Measurements from ENCODE around the gene TBC1D1.
A peak's percentile ranks its signal among the peaks of the same experiment; 100 is the strongest.
"Not testable (repeated sequence)": the region's sequence is repeated elsewhere in the genome, so short reads cannot be mapped to it uniquely, and the experiment has no call there.

The TBC1D1 gene

DNA sequence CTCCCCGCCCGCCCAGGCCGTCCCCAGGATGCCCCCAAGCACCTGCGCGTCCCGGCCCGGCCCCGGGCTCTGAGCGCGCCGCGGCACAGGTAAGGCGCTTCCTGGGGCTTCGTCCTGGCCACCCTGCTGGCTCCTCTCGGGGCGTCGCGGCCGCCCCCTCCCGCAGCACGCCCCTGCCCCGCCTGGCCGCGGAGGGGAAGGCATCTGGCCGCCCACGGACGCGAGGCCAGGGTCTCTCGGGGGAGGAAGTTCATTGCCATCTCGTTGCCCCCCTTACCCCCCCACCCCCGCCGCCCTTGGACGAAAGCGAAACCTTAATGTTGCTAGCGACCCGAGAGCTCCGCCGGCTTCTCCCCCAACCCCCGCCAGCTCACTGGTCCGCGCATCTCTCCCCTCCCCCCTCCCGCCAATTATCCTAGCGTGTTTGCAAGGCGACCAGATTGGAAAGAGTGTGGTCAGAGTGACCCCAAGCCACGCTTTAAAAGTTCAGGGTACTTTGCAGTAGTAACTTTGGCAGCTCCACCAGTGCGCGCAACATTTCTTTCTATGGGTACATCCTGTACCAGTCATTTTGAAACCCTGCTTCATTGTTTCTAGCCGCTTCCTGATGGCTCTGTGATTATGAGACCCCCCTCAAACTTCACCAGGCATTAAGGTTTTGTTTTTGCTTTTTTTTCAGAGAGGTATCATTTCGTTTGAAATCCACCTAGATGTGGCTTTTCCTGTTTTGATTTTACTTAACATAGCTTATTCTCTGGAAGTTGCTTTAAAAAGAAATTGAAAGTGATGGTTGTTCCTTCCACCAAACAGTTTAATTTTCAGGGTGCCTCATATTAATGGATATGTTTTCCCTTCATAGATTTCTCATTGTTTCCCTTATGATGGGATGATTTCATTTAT, 626 bp downstream of the TBC1D1 start:
- DNase-seq: no peak

DNA sequence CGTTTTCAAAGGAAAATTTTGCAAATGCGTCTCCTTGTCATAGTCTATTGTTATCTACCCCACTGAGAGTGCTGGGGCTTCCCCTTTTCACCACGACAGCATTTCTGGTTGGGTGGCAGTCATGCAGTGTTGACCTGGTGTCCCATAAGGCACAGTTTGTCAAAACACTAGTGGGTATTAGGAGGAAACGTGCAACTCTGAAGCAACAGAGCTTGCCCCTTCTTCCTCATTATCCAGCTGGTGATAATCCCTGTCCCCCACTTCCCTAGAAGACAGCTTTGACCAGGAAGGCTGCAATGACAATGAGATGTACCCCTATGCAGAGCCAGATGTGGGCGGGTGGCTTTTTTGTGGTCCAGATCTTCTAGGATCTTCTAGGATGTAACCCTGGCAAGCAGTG, 1.8 kb downstream of the TBC1D1 start:
- no peak for DNase-seq

DNA sequence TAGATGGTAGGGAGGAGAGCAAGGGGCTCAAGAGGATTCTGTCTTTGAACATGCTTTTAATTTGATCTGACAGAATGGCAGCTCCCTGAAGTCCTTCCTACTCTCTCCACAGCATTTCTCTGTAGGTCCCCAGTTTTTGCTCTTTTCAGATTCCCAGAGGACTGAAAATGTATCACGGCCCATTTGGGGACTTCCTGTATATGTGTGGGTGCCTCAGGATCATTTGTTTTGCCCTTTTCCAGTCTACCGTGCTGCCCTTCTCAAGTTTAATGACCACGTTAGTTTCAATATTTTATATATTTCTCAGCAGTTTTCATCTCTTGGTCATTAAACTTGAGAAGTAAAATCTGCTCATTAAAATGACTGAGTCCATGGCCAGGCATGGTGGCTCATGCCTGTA, 2.3 kb downstream of the TBC1D1 start:
- no peak for DNase-seq

DNA sequence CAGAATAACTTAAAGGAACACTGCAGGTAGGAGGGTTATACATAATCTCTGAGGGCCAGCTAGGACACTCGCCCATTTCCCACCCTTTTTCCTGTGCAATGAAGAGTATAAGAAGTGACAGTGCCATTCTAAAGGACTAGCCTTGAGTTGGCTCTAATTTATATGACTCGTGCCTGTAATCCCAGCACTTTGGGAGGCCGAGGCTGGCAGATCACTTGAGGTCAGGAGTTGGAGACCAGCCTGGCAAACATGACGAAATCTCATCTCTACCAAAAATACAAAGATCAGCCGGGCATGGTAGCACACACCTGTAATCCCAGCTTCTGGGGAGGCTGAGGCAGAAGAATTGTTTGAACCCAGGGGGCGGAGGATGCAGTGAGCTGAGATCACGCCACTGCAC, 4.4 kb downstream of the TBC1D1 start:
- no peak for DNase-seq

DNA sequence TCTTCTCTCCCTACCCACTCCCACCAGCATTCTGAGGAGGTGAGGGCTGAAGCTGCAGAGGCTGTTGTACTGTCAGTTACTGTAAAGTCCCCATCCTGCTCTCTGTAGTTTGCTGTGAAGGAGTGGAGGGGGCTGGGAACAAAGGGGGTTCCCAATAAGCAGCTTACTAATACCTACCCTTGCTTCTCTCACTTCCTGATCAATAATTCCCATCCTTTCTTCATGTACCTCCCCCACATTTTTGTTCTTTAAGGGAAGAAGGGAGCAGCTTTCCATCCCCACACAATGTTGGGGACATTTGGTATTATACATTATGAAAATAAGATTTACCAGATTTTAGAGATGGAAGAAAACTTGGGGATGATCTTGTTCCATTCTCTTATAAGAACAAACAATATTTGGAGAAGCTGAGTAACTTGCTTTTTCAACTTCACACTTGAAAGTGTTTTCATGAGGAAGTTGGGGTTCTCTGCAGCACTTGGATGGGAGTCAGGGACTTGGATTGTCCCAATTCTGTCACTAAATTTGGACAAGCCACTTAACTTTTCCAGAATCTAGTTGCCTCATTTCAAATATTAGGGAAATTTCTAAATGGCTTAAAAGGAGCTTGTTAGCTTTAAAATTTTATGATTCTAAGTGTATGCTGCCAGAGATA, 5.4 kb downstream of the TBC1D1 start:
- no peak for DNase-seq

- no peak for DNase-seq
These were observed 11.3 kb downstream of the TBC1D1 start for GRCh38 chr4:37902212-37902611.

DNA sequence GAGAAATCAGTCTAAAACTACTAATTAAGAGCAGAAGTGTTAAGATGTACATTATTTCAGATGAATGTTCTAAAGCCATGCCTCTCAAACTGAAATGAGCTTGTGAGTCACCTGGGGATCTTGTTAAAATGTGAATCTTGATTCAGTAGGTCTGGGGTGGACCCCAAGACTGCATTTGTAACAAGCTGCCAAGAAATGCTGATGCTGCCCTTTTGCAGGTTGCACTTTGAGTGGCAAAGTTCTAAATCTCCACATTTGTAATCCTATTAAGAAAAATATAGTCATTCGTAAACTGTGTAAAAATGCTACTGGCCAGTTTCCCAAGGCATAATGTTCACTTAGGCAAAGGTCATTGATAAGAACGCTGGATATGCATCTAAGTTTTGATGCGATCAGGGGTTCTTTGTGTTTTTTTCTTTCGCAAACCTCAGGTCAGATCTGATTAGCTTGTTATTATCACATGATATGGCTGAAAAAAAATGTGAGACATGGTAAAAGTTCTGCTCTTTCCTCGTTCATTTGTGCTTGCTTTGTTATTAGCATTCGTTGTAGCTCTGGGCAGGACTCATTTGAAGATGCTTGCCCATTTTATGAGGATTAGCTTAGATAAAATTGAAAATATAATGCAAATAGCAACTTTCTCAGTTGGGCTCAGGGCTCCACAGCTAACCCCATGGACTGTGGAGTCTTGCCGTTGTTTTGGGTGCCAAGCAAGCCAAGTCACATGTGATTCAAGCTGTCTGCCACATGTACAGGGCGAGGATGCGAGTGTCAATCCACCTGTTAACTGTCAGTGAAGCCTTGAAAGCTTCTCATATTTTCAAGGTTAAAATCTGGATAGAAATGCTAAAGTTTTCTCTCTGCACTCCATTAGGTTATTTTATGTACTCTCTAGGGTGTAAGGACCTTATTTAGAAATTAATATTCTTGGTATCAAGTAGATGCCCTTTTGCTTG, 12.1 kb downstream of the TBC1D1 start:
- DNase-seq: no peak

- no peak for DNase-seq
These were observed 13.0 kb downstream of the TBC1D1 start for GRCh38 chr4:37903901-37904300.

DNA sequence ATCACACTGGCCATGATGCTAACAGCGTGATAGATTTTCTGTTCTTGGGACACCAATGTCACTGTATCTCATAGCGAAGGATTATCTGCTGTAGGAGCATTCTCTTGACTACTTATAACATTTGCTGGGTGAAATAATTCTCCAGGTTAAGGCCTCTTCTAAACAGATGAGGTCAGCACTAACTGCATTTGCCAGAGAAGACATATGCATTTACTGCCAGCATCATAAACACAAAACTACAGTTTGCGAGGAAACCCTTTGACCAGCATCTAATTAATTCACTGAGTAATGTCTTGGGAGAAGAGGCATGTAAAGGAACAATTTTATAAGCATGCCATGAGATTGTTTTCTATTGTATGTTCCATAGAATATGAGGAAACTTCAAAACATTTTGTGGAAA, 13.9 kb downstream of the TBC1D1 start:
- DNase-seq: no peak

- DNase-seq: no peak
These were observed 14.8 kb downstream of the TBC1D1 start for GRCh38 chr4:37905533-37906169.

DNA sequence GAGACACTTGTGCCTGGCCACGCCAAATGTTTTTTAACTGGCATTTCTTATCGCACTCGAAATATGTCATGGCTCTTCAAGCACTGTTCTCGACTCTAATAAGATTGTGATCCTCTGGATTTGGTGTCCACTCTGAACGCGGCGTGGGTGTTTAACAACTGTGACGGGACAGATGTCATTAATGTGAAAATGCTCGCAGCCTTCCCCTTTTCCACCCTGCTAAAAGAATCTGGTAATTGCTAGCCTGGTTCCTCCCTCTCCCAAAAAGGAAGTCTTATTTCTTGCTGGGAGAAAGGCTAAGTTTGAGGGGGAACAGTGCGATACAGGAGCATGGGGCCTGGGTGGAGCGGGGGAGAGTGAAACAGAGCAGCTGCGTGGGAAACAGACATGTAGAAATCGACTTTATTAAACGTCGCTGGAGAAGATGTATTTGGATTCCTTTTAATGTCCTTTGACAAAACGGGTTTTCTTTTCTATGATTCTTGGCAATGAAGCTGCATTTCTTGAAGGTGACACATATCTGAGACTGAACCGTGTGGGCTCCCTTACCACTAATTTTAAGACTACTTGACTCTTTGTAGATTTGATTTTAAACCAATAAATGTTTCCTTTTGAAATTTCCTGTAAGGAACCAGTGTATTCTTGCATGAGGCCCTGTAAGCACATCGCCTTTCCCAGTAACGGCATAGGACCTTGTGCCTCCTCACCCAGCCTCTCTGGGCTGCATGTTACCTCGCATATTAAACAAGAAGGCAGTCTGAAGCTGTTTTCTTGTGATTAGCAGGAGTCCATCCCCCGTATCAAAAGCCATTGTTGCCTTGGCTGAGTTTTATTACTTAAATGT, 17.8 kb downstream of the TBC1D1 start:
- peak; percentile 65 for DNase-seq

DNA sequence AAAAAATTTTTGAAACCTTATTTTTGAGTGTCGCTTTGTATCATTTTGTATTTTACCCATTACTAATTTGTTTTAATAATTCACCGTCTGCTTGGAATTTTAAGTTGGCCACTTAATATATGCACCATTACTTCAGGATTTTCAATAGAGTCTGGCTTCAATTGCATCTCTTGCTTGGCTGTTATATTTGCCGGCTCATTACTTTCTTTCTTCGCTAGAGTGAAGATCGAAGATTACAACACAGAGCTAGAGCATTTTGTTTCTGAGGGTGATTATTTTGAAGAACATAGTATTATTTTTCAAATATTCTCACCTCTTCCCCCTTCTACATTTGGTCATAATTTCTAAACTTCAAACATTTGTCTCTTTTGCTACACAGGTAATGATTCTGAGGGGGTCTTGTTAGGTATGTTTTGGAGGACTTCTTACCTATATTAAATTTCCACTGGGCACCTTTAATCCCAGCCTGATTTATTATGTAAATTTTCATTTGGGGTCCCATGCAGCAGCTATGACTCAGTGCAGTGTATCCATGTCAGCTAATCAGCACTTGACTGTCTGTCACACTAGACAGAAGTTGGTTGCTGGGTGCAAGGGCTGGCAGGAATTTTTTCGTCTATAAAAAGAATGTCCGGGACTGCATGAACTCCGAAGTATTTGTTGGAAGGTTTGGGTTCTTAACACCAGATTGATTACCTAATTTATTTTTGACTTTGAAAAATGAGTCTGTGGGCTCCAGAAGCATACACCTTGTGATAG, 18.6 kb downstream of the TBC1D1 start:
- DNase-seq: no peak

GRCh38 chr4:37910091-37910486, 19.2 kb downstream of the TBC1D1 start:
- no peak for DNase-seq

- no peak for DNase-seq
These were observed 23.7 kb downstream of the TBC1D1 start for GRCh38 chr4:37914539-37914938.

DNA sequence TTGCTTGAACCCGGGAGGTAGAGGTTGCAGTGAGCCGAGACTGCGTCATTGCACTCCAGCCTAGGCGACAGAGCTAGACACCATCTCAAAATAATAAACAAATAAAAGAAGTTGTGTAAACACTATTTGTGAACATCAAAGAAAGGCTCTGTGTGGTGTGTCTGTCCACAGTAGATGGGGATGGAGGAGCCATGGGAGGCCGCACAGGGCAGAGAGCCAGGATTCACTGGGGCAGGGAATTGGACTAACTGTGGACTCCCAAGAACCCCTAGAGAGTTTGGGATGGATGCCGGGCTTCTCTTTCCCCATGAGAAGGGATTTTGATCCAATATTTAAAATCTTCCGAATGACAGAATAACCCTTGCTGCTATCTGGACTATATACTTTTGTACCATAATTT, 26.5 kb downstream of the TBC1D1 start:
- DNase-seq: no peak

- no peak for DNase-seq
These were observed 27.8 kb downstream of the TBC1D1 start for GRCh38 chr4:37918653-37919052.

DNA sequence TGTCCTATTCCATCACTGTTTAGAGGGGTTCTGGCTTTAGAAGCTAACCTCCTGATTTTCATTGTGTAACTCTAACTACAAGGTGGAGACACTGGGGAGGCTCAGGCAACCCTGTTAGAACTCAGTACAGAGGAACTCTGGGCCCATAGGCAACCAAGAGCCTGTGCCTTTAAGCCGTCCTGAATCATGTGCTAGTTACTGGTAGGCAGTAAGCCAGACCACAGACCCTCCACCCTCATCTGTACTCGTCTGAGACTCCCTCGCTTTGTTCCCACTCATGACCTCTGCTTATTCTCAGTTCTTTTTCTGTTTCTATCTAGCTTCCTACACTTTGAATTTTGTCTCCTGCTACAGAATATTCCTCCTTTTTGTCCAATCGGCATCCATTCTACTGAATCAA, 31.4 kb downstream of the TBC1D1 start:
- DNase-seq: peak; percentile 66

DNA sequence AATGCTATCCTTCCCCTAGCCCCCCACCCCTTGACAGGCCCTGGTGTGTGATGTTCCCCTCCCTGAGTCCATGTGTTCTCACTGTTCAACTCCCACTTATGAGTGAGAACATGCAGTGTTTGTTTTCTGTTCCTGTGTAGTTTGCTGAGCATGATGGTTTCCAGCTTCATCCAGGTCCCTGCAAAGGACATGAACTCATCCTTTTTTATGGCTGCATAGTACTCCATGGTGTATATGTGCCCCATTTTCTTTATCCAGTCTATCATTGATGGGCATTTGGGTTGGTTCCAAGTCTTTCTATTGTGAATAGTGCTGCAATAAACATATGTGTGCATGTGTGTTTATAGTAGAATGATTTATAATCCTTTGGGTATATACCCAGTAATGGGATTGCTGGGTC, 32.2 kb downstream of the TBC1D1 start:
- not testable (repeated sequence) for DNase-seq

DNA sequence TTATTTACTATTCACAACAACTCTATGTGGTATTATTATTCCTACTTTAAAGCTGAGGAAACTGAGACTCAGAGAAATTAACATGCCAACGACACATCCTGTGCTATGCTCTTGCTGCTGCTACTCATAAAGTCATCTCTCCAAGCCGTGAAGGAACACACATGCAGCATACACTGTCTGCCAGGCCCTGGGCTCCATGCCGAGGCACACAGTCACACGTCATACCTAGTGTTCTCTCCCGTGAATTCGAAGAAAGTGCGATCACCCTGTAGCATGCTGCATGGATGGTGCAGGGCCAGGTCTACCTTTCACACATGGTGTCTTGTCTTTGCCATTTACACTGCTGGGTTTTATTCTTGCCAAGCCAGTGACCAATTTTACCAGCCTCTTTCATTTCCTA, 34.1 kb downstream of the TBC1D1 start:
- no peak for DNase-seq

- DNase-seq: no peak
These were observed 36.5 kb downstream of the TBC1D1 start for GRCh38 chr4:37927434-37927833.
